HFF-Myc (cell line): ENCODE data around the gene HSF5.

Source experiments
- DNase-seq: peaks from one replicate; pipeline ENCODE4 v3.0.0-alpha.2; 2011; ENCODE audit warnings: low read depth; ENCODE audit errors: extremely low read depth
- H3K4me3 ChIP-seq: replicated peaks from 2 replicates; pipeline ENCODE4 v1.5.1; 2011; ENCODE audit warnings: low read depth, mild to moderate bottlenecking, control low read depth, low read length
- CTCF ChIP-seq: IDR thresholded peaks from 2 replicates; pipeline ENCODE4 v1.5.1; 2012; ENCODE audit warnings: mild to moderate bottlenecking, low read depth, low read length, control low read depth; ENCODE audit errors: missing control alignments

Gene HSF5

GRCh38 chr17:58501451-58501850 lies 13.2 kb upstream of the HSF5 start:
- DNase-seq = no peak
- no peak for TF ChIP-seq CTCF
- H3K4me3 ChIP-seq = no peak overlapping the region

GRCh38 chr17:58498177-58498828 lies 10.1 kb upstream of the HSF5 start:
- TF ChIP-seq CTCF = no peak
- H3K4me3 ChIP-seq = no peak overlapping the region
- no peak for DNase-seq

DNA sequence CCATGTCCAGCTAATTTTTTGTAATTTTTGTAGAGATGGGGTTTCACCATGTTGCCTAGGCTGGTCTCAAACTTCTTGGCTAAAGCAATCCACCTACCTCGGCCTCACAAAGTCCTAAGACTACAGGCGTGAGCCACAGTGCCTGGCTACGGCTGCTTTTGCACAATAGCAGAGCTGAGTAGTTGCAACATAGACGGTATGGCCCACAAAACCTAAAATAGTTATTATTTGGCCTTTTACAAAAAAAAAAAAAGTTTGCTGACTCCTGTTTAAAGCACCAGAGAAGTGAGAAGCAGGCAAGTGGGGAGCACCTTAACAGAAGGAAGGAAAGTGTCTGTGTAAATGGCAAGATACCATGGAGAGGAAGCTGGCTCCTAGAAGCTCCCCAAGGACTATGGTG lies 5.3 kb upstream of the HSF5 start:
- no peak overlapping the region for H3K4me3 ChIP-seq
- no peak for TF ChIP-seq CTCF
- no peak for DNase-seq

DNA sequence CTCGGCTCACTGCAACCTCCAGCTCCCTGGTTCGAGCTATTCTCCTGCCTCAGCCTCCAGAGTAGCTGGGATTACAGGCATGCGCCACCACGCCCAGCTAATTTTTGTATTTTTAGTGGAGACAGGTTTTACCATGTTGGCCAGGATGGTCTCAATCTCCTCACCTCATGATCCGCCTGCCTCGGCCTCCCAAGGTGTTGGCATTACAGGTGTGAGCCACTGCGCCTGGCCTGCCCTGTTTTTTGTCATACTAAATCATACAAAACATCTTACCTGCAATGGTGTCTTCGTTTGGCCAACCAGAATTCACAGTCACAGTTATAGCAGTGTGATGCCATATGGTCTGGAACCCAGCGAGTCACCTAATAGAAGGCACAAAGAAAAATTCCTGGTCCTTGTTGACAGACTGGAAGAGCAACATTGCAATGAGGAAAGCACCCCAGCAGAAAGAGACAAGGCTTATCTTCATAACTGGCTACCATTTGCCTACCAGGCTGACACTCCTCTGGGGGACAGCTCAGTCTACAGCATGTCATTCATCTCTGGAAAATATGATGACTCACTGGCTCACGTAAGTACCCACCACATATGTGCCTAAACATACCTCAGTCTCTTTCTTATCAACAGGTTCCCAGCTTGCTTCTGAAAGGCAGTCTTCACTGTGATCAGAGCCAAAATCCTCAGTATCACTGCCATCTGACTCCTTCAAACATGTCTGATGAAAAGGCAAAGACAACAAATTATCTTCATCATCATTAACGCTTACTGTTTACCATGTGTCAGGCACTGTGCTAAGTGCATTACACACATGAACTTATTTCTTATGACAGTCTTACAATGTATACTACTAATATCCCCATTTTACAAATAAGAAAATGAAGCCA lies 4.3 kb upstream of the HSF5 start:
- DNase-seq = no peak
- H3K4me3 ChIP-seq = no peak overlapping the region
- TF ChIP-seq CTCF = no peak

DNA sequence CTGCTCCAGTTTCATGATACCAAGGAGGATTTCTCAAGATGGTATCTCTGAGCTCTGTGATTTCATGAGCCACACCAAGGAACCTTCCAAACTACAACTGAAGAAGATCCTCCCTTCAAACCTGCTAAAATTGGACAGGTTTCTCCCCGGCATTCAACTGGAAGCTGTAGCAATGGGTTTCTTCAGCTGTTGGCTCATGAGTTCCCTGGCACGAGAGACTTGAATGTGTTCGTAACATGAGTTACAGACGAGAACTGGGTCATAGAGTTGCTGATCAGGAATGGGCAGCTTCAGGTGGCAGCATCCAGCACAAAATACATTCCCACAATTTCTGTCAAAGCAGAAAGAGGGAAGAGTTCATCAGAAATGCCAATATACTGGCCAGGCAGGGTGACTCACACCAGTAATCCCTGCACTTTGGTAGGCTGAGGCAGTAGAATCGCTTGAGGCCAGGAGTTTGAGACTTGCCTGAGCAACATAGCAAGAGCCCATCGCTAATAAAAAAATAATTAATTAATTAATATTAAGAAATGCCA lies 3.4 kb upstream of the HSF5 start:
- TF ChIP-seq CTCF = no peak
- no peak for DNase-seq
- H3K4me3 ChIP-seq = no peak overlapping the region

DNA sequence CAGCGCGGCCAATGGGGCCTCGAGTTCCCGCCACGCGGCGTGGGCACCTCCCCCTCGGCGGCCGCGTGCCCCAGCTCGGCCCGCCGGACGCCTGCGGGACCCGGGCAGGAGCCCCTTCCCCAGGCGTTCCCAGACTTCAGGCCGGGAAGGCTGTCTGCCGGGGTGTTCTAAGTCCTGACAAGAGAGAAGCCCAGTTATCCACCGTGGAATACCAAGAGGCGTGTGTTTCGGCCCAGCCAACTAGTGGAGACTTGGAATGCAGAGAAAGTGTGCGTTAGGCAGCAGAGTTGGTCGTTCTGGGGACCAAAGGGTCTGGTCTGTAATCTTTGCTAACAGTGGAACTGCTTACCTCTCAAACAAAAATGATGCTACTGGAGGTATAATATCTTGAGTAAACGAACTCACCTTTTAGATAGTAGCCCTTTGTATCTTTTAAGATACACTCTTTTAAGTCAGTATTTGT lies 251 bp upstream of the HSF5 start:
- DNase-seq = no peak
- no peak overlapping the region for H3K4me3 ChIP-seq
- no peak for TF ChIP-seq CTCF
